ENCODE measurements around the gene NRF1.

NRF1 gene

DNA sequence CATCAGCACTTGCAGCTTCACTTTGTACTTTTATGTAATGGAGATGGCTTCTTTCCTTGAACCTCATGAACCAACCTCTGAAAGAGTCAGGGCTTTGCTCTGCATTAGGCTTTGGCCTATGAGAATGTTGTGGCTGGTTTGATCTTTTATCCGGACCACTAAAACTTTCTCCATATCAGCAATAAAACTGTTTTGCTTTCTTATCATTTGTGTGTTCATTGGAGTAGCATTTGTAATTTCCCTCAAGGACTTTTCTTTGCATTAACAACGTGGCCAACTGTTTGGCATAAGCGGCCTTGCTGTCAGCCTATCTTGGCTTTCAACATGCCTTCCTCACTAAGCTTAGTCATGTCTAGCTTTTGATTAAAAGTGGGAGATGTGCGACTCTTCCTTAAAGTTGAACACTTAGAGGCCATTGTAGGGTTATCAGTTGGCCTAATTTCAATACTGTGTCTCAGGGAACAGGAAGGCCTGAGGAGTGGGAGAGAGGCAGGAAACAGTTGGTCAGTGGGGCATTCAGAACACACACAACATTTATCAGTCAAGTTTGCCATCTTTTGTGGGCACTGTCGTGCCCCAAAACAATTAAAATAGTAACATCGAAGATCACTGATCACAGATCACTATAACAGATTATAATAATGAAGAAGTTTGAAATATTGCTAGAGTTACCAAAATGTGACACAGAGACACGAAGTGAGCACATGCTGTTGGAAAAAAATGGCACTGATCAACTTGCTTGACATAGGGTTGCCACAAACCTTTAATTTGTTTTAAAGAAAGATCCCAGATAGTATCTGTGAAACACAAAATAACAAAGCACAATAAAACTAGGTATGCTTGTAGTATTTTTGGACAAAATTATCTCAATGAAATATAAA is 64.7 kb downstream of the NRF1 start:
- no peak overlapping the region for H3K4me3 ChIP-seq (ENCODE audit: control insufficient read depth, low read depth, low read length)
- TF ChIP-seq, protein P1, sequence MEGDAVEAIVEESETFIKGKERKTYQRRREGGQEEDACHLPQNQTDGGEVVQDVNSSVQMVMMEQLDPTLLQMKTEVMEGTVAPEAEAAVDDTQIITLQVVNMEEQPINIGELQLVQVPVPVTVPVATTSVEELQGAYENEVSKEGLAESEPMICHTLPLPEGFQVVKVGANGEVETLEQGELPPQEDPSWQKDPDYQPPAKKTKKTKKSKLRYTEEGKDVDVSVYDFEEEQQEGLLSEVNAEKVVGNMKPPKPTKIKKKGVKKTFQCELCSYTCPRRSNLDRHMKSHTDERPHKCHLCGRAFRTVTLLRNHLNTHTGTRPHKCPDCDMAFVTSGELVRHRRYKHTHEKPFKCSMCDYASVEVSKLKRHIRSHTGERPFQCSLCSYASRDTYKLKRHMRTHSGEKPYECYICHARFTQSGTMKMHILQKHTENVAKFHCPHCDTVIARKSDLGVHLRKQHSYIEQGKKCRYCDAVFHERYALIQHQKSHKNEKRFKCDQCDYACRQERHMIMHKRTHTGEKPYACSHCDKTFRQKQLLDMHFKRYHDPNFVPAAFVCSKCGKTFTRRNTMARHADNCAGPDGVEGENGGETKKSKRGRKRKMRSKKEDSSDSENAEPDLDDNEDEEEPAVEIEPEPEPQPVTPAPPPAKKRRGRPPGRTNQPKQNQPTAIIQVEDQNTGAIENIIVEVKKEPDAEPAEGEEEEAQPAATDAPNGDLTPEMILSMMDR (conservative IDR thresholded peaks at IDR 0.05; ENCODE audit: control insufficient read depth, insufficient read depth, low read depth, low read length): no peak
- no peak for DNase-seq (ENCODE audit: low read depth)

DNA sequence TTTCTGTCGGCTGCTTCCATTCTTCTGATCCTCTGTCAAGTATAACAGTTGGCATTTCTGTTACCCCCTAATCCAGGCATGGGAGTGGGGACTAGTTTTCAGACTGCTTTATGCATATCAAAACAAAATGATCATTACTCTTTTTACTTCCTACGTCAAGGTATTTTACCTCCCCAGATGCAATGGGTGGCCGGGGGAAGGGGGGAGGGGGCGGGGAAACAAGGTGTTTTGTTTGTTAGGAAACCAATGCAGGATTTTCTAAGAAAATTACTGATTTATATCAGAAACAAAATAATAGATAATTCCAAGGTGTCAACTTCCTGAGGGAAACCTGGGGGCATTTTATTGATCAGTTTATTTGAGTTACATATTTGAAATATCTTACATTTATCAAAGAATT is 66.3 kb downstream of the NRF1 start:
- H3K4me3 ChIP-seq (ENCODE audit: control insufficient read depth, low read depth, low read length): no peak overlapping the region
- TF ChIP-seq, protein P1 (conservative IDR thresholded peaks at IDR 0.05; ENCODE audit: control insufficient read depth, insufficient read depth, low read depth, low read length): no peak
- DNase-seq (ENCODE audit: low read depth): no peak

DNA sequence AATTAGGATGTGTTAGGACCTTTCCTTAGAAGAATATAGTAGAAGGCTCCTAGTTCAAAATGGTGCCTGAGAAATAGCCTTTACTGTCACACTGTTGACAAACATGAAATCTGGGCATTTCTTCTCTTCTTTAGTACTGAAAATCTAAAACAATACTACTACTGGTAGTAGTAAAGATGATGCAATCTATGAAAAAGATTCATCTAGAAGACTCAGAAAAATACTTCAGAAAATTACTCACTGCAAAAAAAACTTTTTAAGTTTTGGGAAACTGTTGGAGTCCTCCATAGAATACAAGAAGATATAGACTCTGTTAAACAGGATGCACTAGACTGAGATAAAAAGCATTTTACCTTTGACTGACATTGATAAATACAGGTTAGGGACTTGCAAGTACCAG is 67.1 kb downstream of the NRF1 start:
- TF ChIP-seq, protein P1 (conservative IDR thresholded peaks at IDR 0.05; ENCODE audit: control insufficient read depth, insufficient read depth, low read depth, low read length): no peak
- no peak for DNase-seq (ENCODE audit: low read depth)
- H3K4me3 ChIP-seq (ENCODE audit: control insufficient read depth, low read depth, low read length): no peak overlapping the region

DNA sequence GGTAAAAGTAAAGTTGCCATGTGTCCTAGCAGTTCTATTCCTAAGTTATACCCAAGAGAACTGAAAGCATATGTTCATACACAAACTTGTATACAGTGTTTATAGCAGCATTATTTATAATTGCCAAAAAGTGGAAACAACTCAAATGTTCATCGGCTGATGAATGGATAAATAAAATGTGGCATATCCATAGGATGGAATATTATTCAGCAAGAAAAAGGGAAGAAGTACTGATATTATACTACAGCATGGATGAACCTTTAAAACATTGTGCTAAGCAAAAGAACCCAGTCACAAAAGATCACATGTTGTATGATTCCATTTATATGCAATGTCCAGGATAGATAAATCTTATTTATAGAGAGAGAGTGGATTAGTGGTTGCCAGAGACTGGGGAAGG is 68.9 kb downstream of the NRF1 start:
- no peak for DNase-seq (ENCODE audit: low read depth)
- H3K4me3 ChIP-seq (ENCODE audit: control insufficient read depth, low read depth, low read length): no peak overlapping the region
- TF ChIP-seq, protein P1 (conservative IDR thresholded peaks at IDR 0.05; ENCODE audit: control insufficient read depth, insufficient read depth, low read depth, low read length): no peak

DNA sequence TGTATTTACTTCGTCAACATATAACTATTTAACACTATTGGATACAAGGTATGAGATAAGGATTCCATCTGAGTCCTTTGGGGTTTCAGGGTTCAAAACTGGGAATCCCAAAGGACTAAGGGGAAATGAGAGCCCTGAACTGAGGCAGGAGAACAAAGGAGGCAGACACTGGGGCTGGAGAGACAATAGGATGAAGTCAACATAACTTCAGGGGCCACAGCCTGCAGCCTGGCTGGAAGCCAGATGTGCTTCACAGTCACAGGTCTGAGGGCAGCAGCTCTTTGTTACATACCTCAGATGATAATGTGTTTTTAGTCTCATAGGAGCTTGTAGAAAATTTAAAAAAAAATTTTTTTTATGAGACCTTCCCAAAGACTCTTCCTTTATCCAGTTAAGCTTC is 73.3 kb downstream of the NRF1 start:
- TF ChIP-seq, protein P1 (conservative IDR thresholded peaks at IDR 0.05; ENCODE audit: control insufficient read depth, insufficient read depth, low read depth, low read length): no peak
- no peak overlapping the region for H3K4me3 ChIP-seq (ENCODE audit: control insufficient read depth, low read depth, low read length)
- no peak for DNase-seq (ENCODE audit: low read depth)

DNA sequence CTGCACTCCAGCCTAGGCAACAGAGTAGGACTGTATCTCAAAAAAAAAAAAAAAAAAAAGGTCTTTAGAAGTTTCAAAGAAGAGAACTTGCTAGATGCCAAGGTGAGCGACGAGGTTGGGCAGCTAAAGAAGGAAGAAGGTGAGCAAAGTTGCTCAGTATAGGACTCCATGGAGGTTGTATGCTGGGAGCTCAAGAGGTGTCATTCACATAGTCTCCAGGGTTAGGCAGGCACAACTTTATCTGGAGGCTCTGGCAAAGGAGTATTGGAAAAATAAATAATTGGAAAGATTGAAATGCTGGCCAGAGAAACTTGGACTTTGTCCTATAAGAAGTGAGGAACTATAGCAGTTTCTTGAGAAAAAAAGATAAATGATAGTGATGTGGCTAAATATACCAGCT is 74.5 kb downstream of the NRF1 start:
- DNase-seq (ENCODE audit: low read depth): no peak
- no peak overlapping the region for H3K4me3 ChIP-seq (ENCODE audit: control insufficient read depth, low read depth, low read length)
- TF ChIP-seq, protein P1 (conservative IDR thresholded peaks at IDR 0.05; ENCODE audit: control insufficient read depth, insufficient read depth, low read depth, low read length): no peak
